Embryonic facial prominence (tissue), 1 donor: ENCODE results near the gene S1PR1.

Experiments
- DNase-seq: peaks from one replicate; pipeline ENCODE4 v3.0.0-alpha.2; 2016; ENCODE audit errors: extremely low spot score

S1PR1 gene

GRCh38 chr1:101280049-101280592, 43.3 kb downstream of the S1PR1 start:
- DNase-seq, result no peak

GRCh38 chr1:101280942-101281654, 44.3 kb downstream of the S1PR1 start:
- no peak for DNase-seq

- no peak for DNase-seq
These were observed 44.9 kb downstream of the S1PR1 start for GRCh38 chr1:101281751-101282150.

GRCh38 chr1:101282314-101283038, 45.7 kb downstream of the S1PR1 start:
- DNase-seq, result no peak

- no peak for DNase-seq
These were observed 46.6 kb downstream of the S1PR1 start for GRCh38 chr1:101283443-101283842.

GRCh38 chr1:101284021-101284420, 47.2 kb downstream of the S1PR1 start:
- no peak for DNase-seq

- DNase-seq, result no peak
These were observed 47.9 kb downstream of the S1PR1 start for GRCh38 chr1:101284622-101285218.

GRCh38 chr1:101285922-101286570, 49.2 kb downstream of the S1PR1 start:
- DNase-seq, result no peak

GRCh38 chr1:101288491-101288944, 51.7 kb downstream of the S1PR1 start:
- DNase-seq, result peak; percentile 68

- DNase-seq, result no peak
These were observed 53.5 kb downstream of the S1PR1 start for GRCh38 chr1:101290119-101290921.
